HG03175 (cell line): Measurements from ENCODE around the gene ZNF749.
"Not testable (repeated sequence)": the region's sequence is repeated elsewhere in the genome, so short reads cannot be mapped to it uniquely, and the experiment has no call there.

ENCODE experiments used
- ATAC-seq: cut with Tn5 transposase; IDR thresholded peaks from one replicate; pipeline ENCODE4 v1.9.1; 2021; ENCODE audit warnings: mild to moderate bottlenecking, moderate library complexity; ENCODE audit not compliant: unreplicated experiment

The ZNF749 gene

DNA sequence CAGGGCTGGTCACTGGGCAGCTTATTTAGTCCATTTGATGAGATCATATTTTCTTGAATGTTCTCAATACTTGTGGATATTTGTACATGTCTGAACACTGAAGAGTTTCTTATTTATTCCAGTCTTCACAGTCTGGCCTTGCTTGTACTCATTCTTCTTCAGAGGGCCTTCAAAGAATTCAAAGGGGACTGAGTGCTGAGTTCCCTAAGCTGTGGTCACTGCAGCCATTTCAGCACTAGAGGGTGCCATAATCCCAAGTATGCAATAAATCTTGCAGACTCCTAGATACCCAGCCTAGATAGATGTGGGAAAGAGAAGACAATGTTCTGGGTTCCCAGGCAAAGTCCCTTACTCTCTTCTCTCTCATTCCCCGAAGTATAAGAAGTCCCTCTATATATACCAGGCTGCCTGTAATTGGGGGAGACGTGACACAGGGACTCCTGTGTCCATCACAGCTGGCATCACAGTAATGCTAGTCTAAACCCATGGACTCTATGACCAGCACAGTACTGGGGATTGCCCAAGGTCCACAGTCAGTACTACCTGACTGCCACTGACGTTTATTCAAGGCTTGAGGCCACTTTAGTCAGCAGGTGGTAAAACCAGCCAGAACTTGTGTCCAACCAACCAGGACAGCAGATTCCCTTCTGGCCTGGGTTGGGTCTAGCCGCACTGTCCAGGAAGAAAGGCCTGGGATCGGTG lies 30.7 kb downstream of the ZNF749 start:
- ATAC-seq, result no peak

DNA sequence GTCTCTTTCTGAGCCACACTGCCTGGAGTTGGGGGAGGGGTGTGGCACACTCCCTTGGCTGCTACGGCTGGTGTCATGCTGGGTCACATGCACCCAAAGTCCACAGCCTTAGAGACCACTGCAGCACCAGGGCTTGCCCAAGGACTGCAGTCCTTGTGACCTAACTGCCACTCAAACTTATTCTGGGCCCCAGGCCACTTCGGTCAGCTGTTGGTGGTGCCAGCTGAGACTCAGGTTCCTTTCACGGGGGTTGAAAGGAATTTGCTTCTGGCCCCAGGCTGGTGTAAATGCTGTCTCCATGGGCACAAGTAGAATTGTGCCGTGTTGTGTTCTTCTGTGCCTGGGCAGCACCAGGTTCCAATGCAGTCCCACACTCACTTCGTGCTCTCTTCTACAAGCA lies 31.4 kb downstream of the ZNF749 start:
- no peak for ATAC-seq

DNA sequence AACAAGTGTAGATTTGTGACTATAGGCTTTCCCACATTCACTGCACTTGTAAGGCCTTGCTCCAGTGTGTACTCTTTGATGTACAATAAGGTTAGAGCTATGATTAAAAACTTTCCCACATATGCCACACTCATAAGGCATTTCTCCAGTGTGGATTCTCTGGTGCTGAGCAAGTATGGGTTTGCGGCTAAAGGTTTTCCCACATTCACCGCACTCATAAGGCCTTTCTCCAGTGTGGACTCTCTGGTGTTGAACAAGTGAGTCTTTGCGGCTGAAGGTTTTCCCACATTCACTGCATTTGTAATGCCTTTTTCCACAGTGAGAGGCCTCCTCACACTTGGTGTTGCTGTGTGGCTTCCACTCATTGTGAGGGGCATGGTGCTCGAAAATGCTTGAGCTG lies 38.5 kb downstream of the ZNF749 start:
- no peak for ATAC-seq

DNA sequence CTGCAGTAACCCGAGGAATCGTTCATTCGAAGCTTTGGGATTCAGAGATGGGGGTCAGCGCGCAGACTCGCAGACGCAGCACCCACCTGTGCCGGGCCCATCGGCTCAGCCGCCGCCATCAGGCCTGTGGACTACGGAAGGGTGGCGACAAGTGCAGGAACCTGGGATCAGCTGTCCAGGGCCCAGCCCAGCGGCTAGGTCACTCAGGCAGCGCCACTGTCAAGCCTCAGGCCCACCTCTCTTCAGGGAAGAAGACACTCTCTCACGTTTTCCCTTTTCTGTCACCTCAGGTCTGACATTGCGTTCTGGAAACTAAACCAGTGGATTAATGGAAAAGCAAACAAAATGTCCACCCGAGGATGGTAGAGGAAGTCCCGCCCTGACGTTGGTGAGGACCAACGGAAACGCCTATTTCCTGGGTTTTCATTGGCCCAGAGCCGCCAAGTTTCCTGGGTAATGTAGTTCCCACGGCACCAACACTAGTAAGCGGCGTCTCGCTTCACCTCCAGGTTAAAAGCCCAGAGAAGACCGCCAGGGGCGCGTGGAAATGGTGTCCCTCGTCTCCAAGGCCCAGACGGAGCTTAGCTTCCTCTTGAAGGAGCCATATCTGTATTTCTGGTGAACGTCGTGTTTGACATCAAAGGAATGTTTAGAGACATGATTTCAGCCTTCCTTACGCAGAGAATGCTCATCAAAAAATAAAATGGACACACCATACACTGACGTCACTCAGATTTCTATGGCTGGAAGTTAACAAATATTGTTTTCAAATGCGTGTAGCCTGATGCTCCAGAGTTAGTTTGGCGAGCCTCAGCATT lies 42.3 kb downstream of the ZNF749 start, which contains the start of gene ZNF772:
ZNF772 (minus strand) TSS at position 376 of the 818 bp plus-strand sequence; CDS start at position 119, 257 bp downstream.
- peak; percentile 99 for ATAC-seq

DNA sequence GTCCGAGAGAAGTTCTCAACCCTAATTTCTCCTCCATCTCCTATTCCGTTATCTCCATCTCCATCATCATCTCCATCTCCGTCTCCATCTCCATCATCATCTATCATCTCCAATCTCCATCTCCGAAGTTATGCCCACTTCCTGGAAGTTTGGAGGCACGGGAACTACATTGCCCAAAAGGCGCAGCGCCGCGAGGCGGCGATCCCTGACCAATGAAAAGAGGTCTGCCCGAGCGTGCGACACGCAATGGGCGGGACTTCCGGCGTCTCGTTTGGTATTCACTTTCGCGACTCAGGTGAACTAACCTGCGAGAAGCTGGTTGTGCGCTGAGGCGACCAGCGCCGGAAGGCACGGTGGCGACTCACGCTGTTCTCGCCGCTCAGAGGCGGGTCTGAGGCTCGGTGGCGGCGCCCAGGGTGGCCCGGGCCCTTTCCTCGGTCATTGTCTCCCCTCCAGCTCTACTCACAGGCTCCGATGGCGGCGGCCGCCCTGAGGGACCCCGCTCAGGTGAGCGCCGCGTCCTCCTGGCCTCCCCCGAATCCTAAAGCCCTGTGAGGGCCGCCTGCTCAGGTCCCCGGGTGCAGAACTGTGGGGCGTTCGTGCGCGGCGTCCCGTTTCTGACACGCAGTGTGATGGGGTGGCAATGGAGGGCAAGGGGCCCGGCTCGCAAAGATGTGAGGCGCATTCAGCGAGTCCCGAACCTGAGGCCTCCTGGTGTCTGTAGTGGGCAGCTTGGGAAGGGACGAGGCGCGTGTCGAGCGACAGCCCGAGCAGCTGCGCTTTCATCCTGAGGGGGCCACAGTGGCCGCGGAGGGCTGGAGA lies 52.6 kb downstream of the ZNF749 start, which contains the start of gene ZNF419:
ZNF419 (plus strand) TSS at position 274 of the 822 bp plus-strand sequence; CDS start at position 475, 201 bp downstream.
- peak; percentile 95 for ATAC-seq

DNA sequence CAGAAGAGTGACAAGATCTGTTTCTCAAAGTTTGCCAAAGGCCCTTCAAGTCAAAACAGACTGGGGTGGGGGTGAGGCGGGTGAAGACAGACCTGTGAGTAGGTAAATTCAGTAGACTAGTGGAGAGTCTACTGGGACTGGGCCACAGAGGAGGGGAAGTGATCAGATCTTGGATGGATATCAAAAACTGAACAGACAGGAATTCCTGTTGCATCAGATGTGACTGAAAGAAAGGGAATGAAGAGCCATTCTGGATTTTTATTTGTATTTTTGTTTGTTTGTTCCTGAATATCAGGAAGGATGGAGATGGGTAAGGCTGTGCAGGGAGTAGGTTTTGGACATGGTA lies 53.1 kb downstream of the ZNF749 start:
- ATAC-seq, result not testable (repeated sequence)
